Liver (tissue), 9 donors: ENCODE measurements around the gene ADRA2C. TPM values are rescaled to one million over a fixed set of nuclear protein-coding genes. Genes with fewer than 3 reads are reported as not detected.

Experiments
- DNase-seq: peaks from one replicate; pipeline ENCODE4 v3.0.0-alpha.2; 2017; ENCODE audit warnings: low spot score
- H3K27ac ChIP-seq, 2 donors: one replicate each; pipeline ENCODE4 v1.7.0; 2013; ENCODE audit warnings: inconsistent platforms in 2 of 2, low read length in 2 of 2, control low read depth in 1 of 2, low read depth in 1 of 2, mild to moderate bottlenecking in 1 of 2
- H3K27me3 ChIP-seq, 4 donors: one replicate each; pipeline versions ENCODE4 v1.6.1 to v1.7.0; 2013; ENCODE audit warnings: low read length in 3 of 4, inconsistent platforms in 1 of 4, mild to moderate bottlenecking in 1 of 4, moderate library complexity in 1 of 4; ENCODE audit not compliant: control insufficient read depth in 4 of 4, insufficient read depth in 4 of 4
- H3K36me3 ChIP-seq, 4 donors: one replicate each; pipeline versions ENCODE4 v1.6.1 to v1.7.0; 2013; ENCODE audit warnings: low read length in 3 of 4, mild to moderate bottlenecking in 3 of 4, low read depth in 1 of 4, moderate library complexity in 1 of 4; ENCODE audit not compliant: control insufficient read depth in 4 of 4, insufficient read depth in 3 of 4
- H3K4me1 ChIP-seq, 4 donors: one replicate each; pipeline versions ENCODE4 v1.6.1 to v1.7.0; 2013; ENCODE audit warnings: low read length in 3 of 4, mild to moderate bottlenecking in 3 of 4, moderate library complexity in 1 of 4; ENCODE audit not compliant: control insufficient read depth in 4 of 4, insufficient read depth in 4 of 4
- H3K4me3 ChIP-seq, 3 donors: one replicate each; pipeline versions ENCODE4 v1.6.1 to v1.7.0; 2013; ENCODE audit warnings: low read length in 3 of 3, control low read depth in 1 of 3, low read depth in 1 of 3, mild to moderate bottlenecking in 1 of 3
- H3K9ac ChIP-seq, 2 donors: one replicate each; pipeline ENCODE4 v1.7.0; 2013; ENCODE audit warnings: low read length in 2 of 2, mild to moderate bottlenecking in 2 of 2, moderate library complexity in 2 of 2, control low read depth in 1 of 2, low read depth in 1 of 2
- H3K9me3 ChIP-seq, 4 donors: one replicate each; pipeline versions ENCODE4 v1.6.1 to v1.7.0; 2013; ENCODE audit warnings: low read length in 3 of 4; ENCODE audit not compliant: control insufficient read depth in 4 of 4
- FOXA1 ChIP-seq: IDR thresholded peaks from 2 replicates; pipeline ENCODE4 v1.6.1; 2016; ENCODE audit warnings: antibody characterized with exemption
- GABPA ChIP-seq, 2 donors: IDR thresholded peaks in 1 of 2; conservative IDR thresholded peaks in 1 of 2; 2 replicates each; pipeline ENCODE4 v1.6.1; 2016; ENCODE audit warnings: antibody characterized with exemption in 2 of 2, mild to moderate bottlenecking in 1 of 2, moderate library complexity in 1 of 2
- HNF4A ChIP-seq, 2 donors: conservative IDR thresholded peaks; 2 replicates each; pipeline ENCODE4 v1.6.1; 2016; ENCODE audit warnings: antibody characterized with exemption in 2 of 2, mild to moderate bottlenecking in 2 of 2
- HNF4G ChIP-seq: IDR thresholded peaks from 2 replicates; pipeline ENCODE4 v1.6.1; 2016; ENCODE audit warnings: antibody characterized with exemption
- REST ChIP-seq: IDR thresholded peaks from 2 replicates; pipeline ENCODE4 v1.6.1; 2016; ENCODE audit warnings: antibody characterized with exemption, mild to moderate bottlenecking
- RXRA ChIP-seq, 2 donors: IDR thresholded peaks; 2 replicates each; pipeline ENCODE4 v1.6.1; 2017 to 2018; ENCODE audit warnings: antibody characterized with exemption in 2 of 2, mild to moderate bottlenecking in 1 of 2
- SP1 ChIP-seq: IDR thresholded peaks from 2 replicates; pipeline ENCODE4 v1.6.1; 2018; ENCODE audit warnings: antibody characterized with exemption, mild to moderate bottlenecking
- YY1 ChIP-seq: IDR thresholded peaks from 2 replicates; pipeline ENCODE4 v1.6.1; 2016; ENCODE audit warnings: antibody characterized with exemption, mild to moderate bottlenecking
- WGBS: extraction: QIAGEN DNeasy Blood & Tissue Kit; methylation state at CpG from one replicate; pipeline ENCODE4 v1.1.7; 2013; 5-methylcytosine and 5-hydroxymethylcytosine counted together
- polyA plus RNA-seq, 2 donors: library from polyadenylated mRNA; stranded (reverse) in 1 of 2; unstranded in 1 of 2; fragments of 200-250 nt in 1 of 2; fragments of >200 nt in 1 of 2; fragmentation: Nextera tagmentation in 1 of 2; extraction: Ambion mirVana in 1 of 2; gene quantifications; one replicate each; pipeline versions ENCODE4 v1.2.1 to v1.2.3, GENCODE V29; 2013 to 2015
- total RNA-seq, 2 donors: library from RNA; depleted of rRNA; stranded (reverse); fragments of >200 nt; gene quantifications; one replicate each; pipeline ENCODE4 v1.2.3, GENCODE V29; 2014
- TF ChIP-seq, protein P1 (sequence below): IDR thresholded peaks from 2 replicates; pipeline ENCODE4 v1.6.1; 2016; ENCODE audit warnings: antibody characterized with exemption
- TF ChIP-seq, protein P2 (sequence below): IDR thresholded peaks from 2 replicates; pipeline ENCODE4 v1.6.1; 2016; ENCODE audit warnings: antibody characterized with exemption
- TF ChIP-seq, protein P3 (sequence below): fragments of 150-350 bp; IDR thresholded peaks from 2 replicates; pipeline ENCODE4 v1.5.1; 2017; ENCODE audit warnings: improper control_type of control experiment, low read depth, low read length; ENCODE audit not compliant: missing input control
- donor health status: healthy.
- donor health status: healthy.
- donor health status: healthy.
- donor health status: healthy.
- donor health status: healthy.

ADRA2C gene
- total and polyA plus RNA-seq, 4 donors = 0.19 to 1.1 (median 0.28) TPM; not detected in 1

DNA sequence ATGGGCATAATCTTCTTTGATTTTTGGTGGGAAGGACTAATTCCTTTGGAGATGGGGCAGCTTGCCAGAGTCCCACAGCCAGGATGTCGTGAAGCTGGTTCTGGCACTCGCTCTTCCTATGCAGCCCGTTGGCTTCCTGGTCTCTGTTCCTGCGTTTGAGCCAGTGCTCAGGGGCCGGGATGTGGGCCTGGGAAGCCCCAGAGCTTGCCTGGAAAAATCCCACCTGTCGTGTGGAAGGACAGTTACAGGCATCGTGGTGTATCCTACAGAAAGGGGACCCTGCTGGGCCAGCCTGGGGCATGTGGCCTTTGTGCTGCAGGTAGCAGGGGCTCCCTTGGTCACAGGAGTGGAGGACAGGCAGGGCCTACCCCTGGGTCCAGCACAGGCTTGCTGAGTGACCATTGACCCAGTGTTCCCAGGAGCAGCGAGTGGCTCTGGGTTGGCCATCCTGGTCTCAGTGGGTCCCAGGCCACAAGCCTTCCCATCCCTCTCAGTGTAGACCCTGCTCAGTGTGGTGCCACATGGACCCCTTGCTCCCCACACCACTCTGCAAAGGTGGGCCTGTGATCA lies 50.2 kb downstream of the ADRA2C start:
- Histone ChIP-seq H3K9ac (no peak overlapping the region), H3K4me3 (no peak overlapping the region), H3K9me3 (no peaks in the 10 kb centered on the region), H3K4me1 (peaks cover 5 to 14% (median 11%) of the 10 kb centered on the region in 4 donors), H3K27me3 (no peaks in the 10 kb centered on the region), H3K27ac (no peak overlapping the region), H3K36me3 (no peaks in the 10 kb centered on the region)
- no peak for TF ChIP-seq HNF4G
- TF ChIP-seq FOXA1 = no peak
- TF ChIP-seq HNF4A (conservative IDR thresholded peaks at IDR 0.05) = no peak
- TF ChIP-seq YY1 = no peak
- TF ChIP-seq, protein P1, sequence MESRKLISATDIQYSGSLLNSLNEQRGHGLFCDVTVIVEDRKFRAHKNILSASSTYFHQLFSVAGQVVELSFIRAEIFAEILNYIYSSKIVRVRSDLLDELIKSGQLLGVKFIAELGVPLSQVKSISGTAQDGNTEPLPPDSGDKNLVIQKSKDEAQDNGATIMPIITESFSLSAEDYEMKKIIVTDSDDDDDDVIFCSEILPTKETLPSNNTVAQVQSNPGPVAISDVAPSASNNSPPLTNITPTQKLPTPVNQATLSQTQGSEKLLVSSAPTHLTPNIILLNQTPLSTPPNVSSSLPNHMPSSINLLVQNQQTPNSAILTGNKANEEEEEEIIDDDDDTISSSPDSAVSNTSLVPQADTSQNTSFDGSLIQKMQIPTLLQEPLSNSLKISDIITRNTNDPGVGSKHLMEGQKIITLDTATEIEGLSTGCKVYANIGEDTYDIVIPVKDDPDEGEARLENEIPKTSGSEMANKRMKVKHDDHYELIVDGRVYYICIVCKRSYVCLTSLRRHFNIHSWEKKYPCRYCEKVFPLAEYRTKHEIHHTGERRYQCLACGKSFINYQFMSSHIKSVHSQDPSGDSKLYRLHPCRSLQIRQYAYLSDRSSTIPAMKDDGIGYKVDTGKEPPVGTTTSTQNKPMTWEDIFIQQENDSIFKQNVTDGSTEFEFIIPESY = no peak
- 91% methylated on average over 8 of the region's 8 CpGs for WGBS
- no peak for DNase-seq

DNA sequence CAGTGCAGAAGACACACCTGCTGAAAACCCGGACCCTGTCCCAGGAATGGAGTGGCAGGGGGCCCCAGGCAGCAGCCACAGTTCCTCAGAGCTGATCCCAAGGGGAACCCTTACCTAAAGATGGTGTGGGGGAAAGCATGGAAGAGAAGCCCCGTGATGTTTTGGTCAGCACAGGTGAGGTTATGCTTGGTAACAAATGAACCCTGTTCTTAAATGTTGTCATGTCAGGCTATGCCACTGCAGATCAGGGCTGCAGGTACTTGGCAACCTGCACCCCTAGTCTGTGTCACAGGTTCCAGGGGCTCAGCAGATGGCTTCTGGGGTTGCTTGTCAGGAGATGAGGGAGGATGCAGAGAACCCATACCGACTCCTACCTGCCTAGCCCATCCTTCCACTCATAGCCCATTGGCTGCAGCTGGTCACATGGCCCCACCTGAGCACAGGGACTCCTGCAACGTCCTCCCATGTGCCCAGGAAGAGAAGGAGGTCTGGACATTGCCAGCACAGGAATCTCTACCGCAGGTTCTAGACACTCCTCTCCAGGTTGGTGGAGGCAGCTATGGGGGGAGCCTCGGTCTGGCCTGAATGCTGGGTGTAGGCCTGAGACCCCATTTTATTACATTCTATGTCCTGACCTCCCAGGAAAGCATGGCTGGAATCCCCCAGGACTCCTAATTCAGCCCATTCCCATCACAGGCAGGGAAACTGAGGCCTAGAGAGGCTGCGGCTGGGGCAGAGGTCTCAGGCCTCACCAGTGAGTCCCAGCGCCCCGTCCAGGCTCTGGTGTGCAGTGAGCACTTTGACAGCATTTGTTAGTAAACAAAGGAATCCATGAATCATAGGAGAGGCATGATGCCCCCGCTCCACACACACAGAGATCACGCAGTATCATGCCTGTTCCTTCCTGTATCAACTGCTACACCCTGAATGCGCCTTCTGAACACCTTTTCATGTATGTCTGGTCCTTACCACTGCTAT lies 51.1 kb downstream of the ADRA2C start:
- Histone ChIP-seq H3K9me3 (no peaks in the 10 kb centered on the region), H3K36me3 (no peaks in the 10 kb centered on the region), H3K27ac (no peak overlapping the region), H3K9ac (no peak overlapping the region), H3K27me3 (no peaks in the 10 kb centered on the region), H3K4me3 (no peak overlapping the region), H3K4me1 (peaks cover 5 to 14% (median 11%) of the 10 kb centered on the region in 4 donors)
- DNase-seq = no peak
- WGBS = 92% methylated on average over 12 of the region's 12 CpGs
- TF ChIP-seq REST (no peak), YY1 (no peak), GABPA (IDR thresholded peaks at IDR 0.05 in 1 of 2, conservative IDR thresholded peaks at IDR 0.05 in 1 of 2) (no peak), FOXA1 (no peak), RXRA (IDR thresholded peaks at IDR 0.05) (no peak), HNF4A (conservative IDR thresholded peaks at IDR 0.05) (no peak), SP1 (no peak)
- TF ChIP-seq, protein P2, sequence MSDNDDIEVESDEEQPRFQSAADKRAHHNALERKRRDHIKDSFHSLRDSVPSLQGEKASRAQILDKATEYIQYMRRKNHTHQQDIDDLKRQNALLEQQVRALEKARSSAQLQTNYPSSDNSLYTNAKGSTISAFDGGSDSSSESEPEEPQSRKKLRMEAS = no peak
- TF ChIP-seq, protein P3, sequence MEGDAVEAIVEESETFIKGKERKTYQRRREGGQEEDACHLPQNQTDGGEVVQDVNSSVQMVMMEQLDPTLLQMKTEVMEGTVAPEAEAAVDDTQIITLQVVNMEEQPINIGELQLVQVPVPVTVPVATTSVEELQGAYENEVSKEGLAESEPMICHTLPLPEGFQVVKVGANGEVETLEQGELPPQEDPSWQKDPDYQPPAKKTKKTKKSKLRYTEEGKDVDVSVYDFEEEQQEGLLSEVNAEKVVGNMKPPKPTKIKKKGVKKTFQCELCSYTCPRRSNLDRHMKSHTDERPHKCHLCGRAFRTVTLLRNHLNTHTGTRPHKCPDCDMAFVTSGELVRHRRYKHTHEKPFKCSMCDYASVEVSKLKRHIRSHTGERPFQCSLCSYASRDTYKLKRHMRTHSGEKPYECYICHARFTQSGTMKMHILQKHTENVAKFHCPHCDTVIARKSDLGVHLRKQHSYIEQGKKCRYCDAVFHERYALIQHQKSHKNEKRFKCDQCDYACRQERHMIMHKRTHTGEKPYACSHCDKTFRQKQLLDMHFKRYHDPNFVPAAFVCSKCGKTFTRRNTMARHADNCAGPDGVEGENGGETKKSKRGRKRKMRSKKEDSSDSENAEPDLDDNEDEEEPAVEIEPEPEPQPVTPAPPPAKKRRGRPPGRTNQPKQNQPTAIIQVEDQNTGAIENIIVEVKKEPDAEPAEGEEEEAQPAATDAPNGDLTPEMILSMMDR = no peak

Other genes starting within 250 kb of the ADRA2C start
- gene LRPAP1, start 234.0 kb upstream of the ADRA2C start, total RNA-seq = 100 to 1,000 TPM in 1 of 2 donors, 10 to 100 TPM in 1; 46.1 to 103 TPM
- gene LRPAP1, start 234.0 kb upstream of the ADRA2C start, polyA plus RNA-seq = 100 to 1,000 TPM; 113 to 134 TPM